ENCODE results near the gene FHIT. TPM values are rescaled to one million over a fixed set of nuclear protein-coding genes. Genes with fewer than 3 reads are reported as not detected.

FHIT gene
- total RNA-seq, 4 donors from 2014 or later, result 8.8 to 35.6 (median 12.6) TPM

DNA sequence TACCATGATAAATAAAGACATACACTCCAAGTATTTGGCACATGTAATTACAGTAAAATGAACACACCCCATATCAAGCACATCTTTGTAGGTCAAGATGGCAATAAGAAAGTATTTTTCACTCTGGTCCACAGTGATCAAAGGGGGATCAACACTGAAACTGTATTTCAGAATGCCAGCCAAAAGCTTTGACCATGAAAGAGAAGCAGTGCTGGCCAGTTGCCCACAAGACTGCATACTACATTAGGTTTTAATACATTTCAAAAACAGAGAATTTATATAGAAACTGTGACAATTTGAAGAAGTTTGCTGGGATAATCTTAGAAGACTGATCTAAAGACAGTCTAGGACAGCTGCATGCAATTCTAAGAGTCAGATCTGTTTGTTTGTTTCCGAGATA, 1035.3 kb downstream of the FHIT start:
- H3K4me1 ChIP-seq, result no peaks in the 10 kb centered on the region
- no peaks in the 10 kb centered on the region for H3K27me3 ChIP-seq
- DNase-seq (ENCODE audit: low spot score in 2 of 2), result no peak
- H3K27ac ChIP-seq, result no peak overlapping the region
- H3K4me3 ChIP-seq, result no peak overlapping the region
- TF ChIP-seq CTCF (IDR thresholded peaks at IDR 0.05), result no peak
- no peak for TF ChIP-seq POLR2A (IDR thresholded peaks at IDR 0.05)
- no peak for TF ChIP-seq POLR2AphosphoS5 (IDR thresholded peaks at IDR 0.05)
- TF ChIP-seq EP300 (IDR thresholded peaks at IDR 0.05), result no peak
- H3K36me3 ChIP-seq, result no peaks in the 10 kb centered on the region
- H3K9me3 ChIP-seq, result no peaks in the 10 kb centered on the region
- WGBS, result 91% methylated on average over 1 of the region's 1 CpG

DNA sequence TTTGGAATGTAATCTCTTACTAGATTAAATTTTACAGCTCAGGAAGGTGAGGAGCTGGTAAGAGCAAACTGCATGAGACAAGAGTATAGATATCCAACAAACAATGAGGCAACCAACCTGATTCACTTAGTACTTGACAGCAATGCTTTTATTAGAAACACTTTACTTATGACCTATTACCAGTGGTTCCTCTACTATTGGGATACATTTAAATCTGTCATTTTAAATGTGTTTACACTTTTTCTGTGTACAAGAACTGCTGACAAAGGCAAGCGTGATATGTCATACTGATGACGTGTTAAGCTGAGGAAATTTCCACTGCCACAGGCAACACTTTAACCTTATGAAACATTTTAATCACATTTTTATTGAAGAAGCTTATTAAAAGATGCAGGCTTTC, 1043.3 kb downstream of the FHIT start:
- Histone ChIP-seq H3K4me1 (no peaks in the 10 kb centered on the region), H3K27ac (no peak overlapping the region), H3K4me3 (no peak overlapping the region), H3K36me3 (no peaks in the 10 kb centered on the region), H3K27me3 (no peaks in the 10 kb centered on the region), H3K9me3 (no peaks in the 10 kb centered on the region)
- no peak for DNase-seq (ENCODE audit: low spot score in 2 of 2)
- no peak for TF ChIP-seq POLR2A (IDR thresholded peaks at IDR 0.05)
- no peak for TF ChIP-seq EP300 (IDR thresholded peaks at IDR 0.05)
- TF ChIP-seq POLR2AphosphoS5 (IDR thresholded peaks at IDR 0.05), result no peak
- TF ChIP-seq CTCF (IDR thresholded peaks at IDR 0.05), result no peak
- WGBS, result 58% methylated on average over 2 of the region's 2 CpGs

DNA sequence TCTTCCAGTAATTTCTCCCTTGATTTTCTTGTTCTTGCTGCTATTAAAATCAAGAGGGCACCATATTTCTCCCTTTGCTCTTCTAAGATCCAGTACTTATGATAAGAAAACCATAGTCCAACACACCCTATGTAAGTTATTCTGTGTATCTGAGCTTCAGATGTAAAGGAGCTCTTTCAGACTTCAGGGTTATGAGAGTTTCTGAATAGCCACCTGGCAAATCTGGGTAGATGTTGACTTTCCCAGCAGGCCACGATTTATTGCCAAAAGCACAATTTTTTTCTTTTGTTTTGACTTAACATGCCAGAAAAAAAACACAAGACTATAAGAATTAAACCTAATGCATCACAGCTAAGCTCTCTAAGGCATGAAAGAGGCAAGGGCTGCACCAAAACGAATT, 1045.0 kb downstream of the FHIT start:
- 63% methylated on average over 2 of the region's 2 CpGs for WGBS

GRCh38 chr3:60202052-60202726, 1049.1 kb downstream of the FHIT start:
- no peak for TF ChIP-seq CTCF (IDR thresholded peaks at IDR 0.05)
- no peak for TF ChIP-seq EP300 (IDR thresholded peaks at IDR 0.05)
- TF ChIP-seq POLR2AphosphoS5 (IDR thresholded peaks at IDR 0.05), result no peak
- TF ChIP-seq POLR2A (IDR thresholded peaks at IDR 0.05), result no peak
- Histone ChIP-seq H3K4me3 (no peak overlapping the region), H3K27me3 (no peaks in the 10 kb centered on the region), H3K27ac (no peak overlapping the region), H3K4me1 (no peaks in the 10 kb centered on the region), H3K9me3 (no peaks in the 10 kb centered on the region), H3K36me3 (no peaks in the 10 kb centered on the region)
- WGBS, result 65% methylated on average over 3 of the region's 3 CpGs
- no peak for DNase-seq (ENCODE audit: low spot score in 2 of 2)

More for the DNA sequence above, 1045.0 kb downstream of the FHIT start:
- Histone ChIP-seq H3K4me1 (no peaks in the 10 kb centered on the region), H3K27me3 (no peaks in the 10 kb centered on the region), H3K36me3 (no peaks in the 10 kb centered on the region), H3K27ac (no peak overlapping the region), H3K9me3 (no peaks in the 10 kb centered on the region), H3K4me3 (no peak overlapping the region)
- no peak for TF ChIP-seq CTCF (IDR thresholded peaks at IDR 0.05)
- TF ChIP-seq EP300 (IDR thresholded peaks at IDR 0.05), result no peak
- TF ChIP-seq POLR2A (IDR thresholded peaks at IDR 0.05), result no peak
- no peak for TF ChIP-seq POLR2AphosphoS5 (IDR thresholded peaks at IDR 0.05)
- DNase-seq (ENCODE audit: low spot score in 2 of 2), result no peak

DNA sequence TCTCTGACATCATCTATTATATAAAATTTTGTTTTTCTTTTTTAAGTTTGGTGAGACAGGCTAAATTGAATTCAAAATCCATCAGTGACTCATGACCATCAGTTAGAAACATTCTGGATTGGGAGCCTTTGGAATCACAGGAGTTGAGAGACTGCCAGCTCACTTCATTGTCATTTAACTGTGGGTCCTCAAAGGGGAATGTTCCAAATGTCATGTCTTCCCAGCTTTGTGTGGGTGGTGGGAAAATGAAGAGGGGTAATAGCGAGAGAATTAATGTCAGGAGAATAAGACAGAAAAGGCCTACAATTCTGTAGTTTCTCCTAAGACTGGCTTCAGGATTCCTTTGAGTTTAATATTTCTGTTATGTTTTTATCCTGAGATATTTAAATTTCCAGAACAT, 1051.9 kb downstream of the FHIT start:
- H3K36me3 ChIP-seq, result no peaks in the 10 kb centered on the region
- H3K9me3 ChIP-seq, result no peaks in the 10 kb centered on the region
- H3K4me1 ChIP-seq, result no peaks in the 10 kb centered on the region
- H3K27ac ChIP-seq, result no peak overlapping the region
- no peaks in the 10 kb centered on the region for H3K27me3 ChIP-seq
- TF ChIP-seq EP300 (IDR thresholded peaks at IDR 0.05), result no peak
- TF ChIP-seq CTCF (IDR thresholded peaks at IDR 0.05), result no peak
- TF ChIP-seq POLR2AphosphoS5 (IDR thresholded peaks at IDR 0.05), result no peak
- TF ChIP-seq POLR2A (IDR thresholded peaks at IDR 0.05), result no peak
- no peak for DNase-seq (ENCODE audit: low spot score in 2 of 2)
- no peak overlapping the region for H3K4me3 ChIP-seq
- WGBS, result 0% methylated on average over 1 of the region's 1 CpG

All from suprapubic skin (tissue), 4 donors.